ENCODE data around the gene KIF12. TPM values are rescaled to one million over a fixed set of nuclear protein-coding genes. Genes with fewer than 3 reads are reported as not detected.

Gene KIF12
- total RNA-seq, 1 donor from 2014 or later: not detected

GRCh38 chr9:114060070-114060469, 39.0 kb downstream of the KIF12 start:
- no peak for FAIRE-seq
- no peak for DNase-seq (ENCODE audit: low read depth)
- no peak overlapping the region for H3K4me3 ChIP-seq (ENCODE audit: low read depth, low read length)
- peaks cover 6% of the 10 kb centered on the region for H3K27me3 ChIP-seq (ENCODE audit: control insufficient read depth, insufficient read depth, low read length)
- H3K36me3 ChIP-seq (ENCODE audit: control insufficient read depth, insufficient read depth, low read length): no peaks in the 10 kb centered on the region
- no peak for TF ChIP-seq CTCF (IDR thresholded peaks at IDR 0.05; ENCODE audit: insufficient read depth, low read length, severe bottlenecking)

DNA sequence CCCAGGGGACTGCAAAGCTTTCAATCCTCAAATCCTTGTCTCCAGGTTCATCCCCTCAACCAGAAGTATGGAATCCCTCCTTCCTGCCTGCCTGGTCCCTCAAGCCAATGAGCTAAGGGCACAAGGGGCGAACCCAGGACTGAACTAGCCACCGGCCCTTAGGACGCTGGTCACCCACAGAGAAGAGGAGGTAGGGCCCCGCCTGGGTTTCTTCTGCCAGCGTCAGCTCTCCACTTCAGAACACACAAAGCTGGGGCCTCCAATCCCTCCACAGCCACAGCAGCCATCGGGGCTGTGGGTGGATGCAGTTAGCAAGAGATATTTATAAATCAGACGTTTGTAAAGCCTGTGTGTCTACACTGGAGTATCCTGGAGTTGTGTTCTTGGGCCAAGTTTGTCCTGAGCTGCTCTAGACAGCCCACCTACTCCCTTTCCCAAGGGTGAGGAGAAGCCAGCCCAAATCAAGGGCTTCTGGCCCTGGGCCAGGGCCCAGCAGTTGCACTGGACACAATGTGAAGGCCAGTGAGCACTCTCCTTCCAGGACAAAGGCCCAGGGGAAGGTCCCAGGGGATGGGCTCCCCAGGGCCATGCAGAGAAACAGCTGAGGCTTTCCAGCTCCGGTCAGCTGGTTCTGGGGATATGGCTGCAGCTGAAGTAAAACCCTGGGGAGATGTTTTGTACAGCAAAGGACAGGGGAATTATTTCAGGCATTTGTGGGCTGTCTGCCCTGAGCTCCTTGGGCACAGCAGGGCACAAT, 39.9 kb downstream of the KIF12 start:
- no peak for TF ChIP-seq CTCF (IDR thresholded peaks at IDR 0.05; ENCODE audit: insufficient read depth, low read length, severe bottlenecking)
- no peaks in the 10 kb centered on the region for H3K36me3 ChIP-seq (ENCODE audit: control insufficient read depth, insufficient read depth, low read length)
- no peak overlapping the region for H3K4me3 ChIP-seq (ENCODE audit: low read depth, low read length)
- DNase-seq (ENCODE audit: low read depth) (no peak), FAIRE-seq (peak; percentile 28)
- peaks cover 6% of the 10 kb centered on the region for H3K27me3 ChIP-seq (ENCODE audit: control insufficient read depth, insufficient read depth, low read length)

DNA sequence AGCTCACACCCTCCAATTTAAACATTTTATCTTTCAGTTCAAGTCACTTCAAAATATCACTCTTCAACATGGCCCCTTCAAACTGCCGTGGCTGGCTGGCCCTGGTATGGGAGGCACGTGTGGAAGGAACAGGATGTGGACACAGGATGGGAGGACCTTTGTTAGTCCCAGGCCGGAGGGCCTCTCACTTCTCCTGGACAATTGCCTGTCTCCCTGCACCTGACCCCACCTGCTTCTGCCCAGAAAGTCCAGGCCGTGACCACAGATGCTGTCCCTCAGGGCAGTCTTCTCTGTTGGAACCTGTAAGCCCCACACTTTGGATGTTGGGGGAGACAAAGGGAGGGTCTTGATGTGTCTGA, 40.4 kb downstream of the KIF12 start:
- TF ChIP-seq CTCF (IDR thresholded peaks at IDR 0.05; ENCODE audit: insufficient read depth, low read length, severe bottlenecking): no peak
- Histone ChIP-seq H3K27me3 (ENCODE audit: control insufficient read depth, insufficient read depth, low read length) (peaks cover 6% of the 10 kb centered on the region), H3K4me3 (ENCODE audit: low read depth, low read length) (no peak overlapping the region), H3K36me3 (ENCODE audit: control insufficient read depth, insufficient read depth, low read length) (no peaks in the 10 kb centered on the region)
- DNase-seq (ENCODE audit: low read depth): no peak
- no peak for FAIRE-seq

- Histone ChIP-seq H3K4me3 (ENCODE audit: low read depth, low read length) (no peak overlapping the region), H3K27me3 (ENCODE audit: control insufficient read depth, insufficient read depth, low read length) (no peaks in the 10 kb centered on the region), H3K36me3 (ENCODE audit: control insufficient read depth, insufficient read depth, low read length) (no peaks in the 10 kb centered on the region)
- no peak for TF ChIP-seq CTCF (IDR thresholded peaks at IDR 0.05; ENCODE audit: insufficient read depth, low read length, severe bottlenecking)
- no peak for DNase-seq (ENCODE audit: low read depth)
- FAIRE-seq: no peak
Measured at GRCh38 chr9:114057161-114057885, 41.8 kb downstream of the KIF12 start.

DNA sequence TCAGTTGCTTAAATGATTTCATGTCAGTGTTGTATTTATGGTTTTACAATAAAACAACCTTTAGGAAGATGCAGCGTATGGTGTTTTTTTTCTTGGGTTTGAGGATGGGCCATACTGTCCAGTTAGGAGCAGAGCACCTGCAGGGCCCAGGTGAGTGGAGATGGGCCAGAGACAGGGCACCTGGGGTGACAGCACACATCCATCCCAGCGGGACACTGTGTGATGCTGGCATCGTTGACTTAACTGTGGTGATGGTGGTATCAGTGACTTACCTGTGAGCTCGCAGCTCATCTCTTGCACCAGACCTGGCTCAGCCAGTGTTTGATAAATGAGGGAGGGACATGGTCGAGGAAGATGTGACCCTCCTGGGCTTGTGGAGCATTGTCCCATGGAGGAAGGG, 42.6 kb downstream of the KIF12 start:
- TF ChIP-seq CTCF (IDR thresholded peaks at IDR 0.05; ENCODE audit: insufficient read depth, low read length, severe bottlenecking): no peak
- no peak overlapping the region for H3K4me3 ChIP-seq (ENCODE audit: low read depth, low read length)
- FAIRE-seq: no peak
- H3K36me3 ChIP-seq (ENCODE audit: control insufficient read depth, insufficient read depth, low read length): peaks cover under 1% of the 10 kb centered on the region
- no peak for DNase-seq (ENCODE audit: low read depth)
- H3K27me3 ChIP-seq (ENCODE audit: control insufficient read depth, insufficient read depth, low read length): no peaks in the 10 kb centered on the region

Measured in bronchial epithelial cell (primary cell).